Fibroblast of skin of back (primary cell): ENCODE results near the gene ADAM19.
A peak's percentile ranks its signal among the peaks of the same experiment; 100 is the strongest.

Experiments
- DNase-seq: peaks from one replicate; pipeline ENCODE4 v3.0.0-alpha.2; 2013

ADAM19 gene

GRCh38 chr5:157594675-157595459 lies 19.3 kb upstream of the ADAM19 start:
- DNase-seq: no peak

DNA sequence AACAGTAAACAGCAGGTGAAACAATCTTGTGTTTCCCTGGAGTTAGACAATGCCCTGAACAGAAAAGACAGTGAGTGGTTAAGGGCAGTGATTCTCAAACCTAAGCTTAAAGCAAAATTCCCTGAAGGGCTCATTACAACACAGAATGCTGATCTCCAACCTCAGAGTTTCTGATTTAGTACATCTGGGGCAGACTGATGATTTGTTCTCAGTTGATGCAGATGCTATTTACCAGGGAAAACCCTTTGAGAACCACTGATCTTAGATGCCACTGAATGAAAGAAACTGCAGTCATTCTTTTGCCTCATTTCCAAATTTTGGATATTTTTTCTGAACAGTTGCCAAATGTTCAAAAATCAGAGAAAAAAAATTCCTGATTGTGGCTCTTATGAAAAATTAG lies 18.7 kb upstream of the ADAM19 start:
- DNase-seq: no peak

GRCh38 chr5:157593052-157593757 lies 17.6 kb upstream of the ADAM19 start:
- no peak for DNase-seq

GRCh38 chr5:157592594-157592993 lies 17.0 kb upstream of the ADAM19 start:
- DNase-seq: no peak

- peak; percentile 56 for DNase-seq
These were observed 14.9 kb upstream of the ADAM19 start for GRCh38 chr5:157590478-157590877.

GRCh38 chr5:157584628-157585027 lies 9.1 kb upstream of the ADAM19 start:
- no peak for DNase-seq

- no peak for DNase-seq
These were observed 7.4 kb upstream of the ADAM19 start for GRCh38 chr5:157582731-157583620.

- DNase-seq: no peak
These were observed 6.3 kb upstream of the ADAM19 start for GRCh38 chr5:157581901-157582300.

DNA sequence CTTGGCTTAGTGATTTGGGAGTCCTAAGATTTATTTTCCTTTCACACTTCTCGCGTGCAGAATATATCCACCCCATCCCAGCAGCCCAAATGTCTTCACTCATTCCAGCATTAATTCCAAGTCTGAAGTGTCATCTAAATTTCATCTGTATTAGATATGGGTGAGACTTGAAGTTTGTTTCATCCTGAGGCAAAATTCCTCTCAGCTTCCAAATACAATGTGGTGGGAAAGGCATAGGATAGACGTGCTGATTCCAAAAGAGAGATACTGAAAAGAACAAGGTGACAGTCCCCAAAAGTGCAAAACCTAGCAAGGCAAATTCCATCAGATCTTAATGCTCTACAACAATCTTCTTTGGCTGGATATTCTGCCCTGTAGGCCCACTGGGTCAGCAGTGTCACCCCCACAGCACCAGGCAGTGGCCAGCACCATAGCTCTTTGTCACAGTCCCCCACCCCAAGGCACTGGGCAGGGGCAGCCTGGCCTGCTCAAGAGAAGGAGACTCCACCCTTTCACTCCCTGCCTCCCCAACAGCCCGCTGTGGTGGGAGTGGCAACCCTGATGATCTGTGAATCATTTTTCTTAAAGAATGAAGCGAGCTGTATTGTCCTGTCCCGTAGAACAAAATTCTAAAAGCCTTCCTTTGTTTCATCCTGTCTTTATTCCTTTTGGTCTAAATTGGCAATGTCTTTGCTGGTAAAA lies 2.7 kb upstream of the ADAM19 start:
- DNase-seq: peak; percentile 45

DNA sequence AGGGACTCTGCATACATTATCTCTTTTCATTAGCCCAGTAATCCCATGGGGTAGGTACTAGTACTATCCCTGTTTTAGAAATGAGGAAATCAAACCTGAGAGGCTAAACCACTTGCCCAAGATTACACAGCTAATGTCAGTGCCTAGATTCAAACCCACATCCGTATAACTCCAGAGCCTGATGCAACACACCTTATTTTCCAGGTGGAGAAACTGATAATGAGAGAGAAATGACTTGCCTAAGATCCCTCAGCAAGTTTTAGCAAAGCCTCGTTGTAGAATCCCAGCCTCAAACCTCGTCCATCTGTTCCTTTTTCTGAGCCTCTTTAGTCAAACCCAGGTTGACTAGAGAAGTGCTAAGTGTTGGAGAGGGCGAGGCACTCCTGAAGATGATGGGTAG lies 1.1 kb upstream of the ADAM19 start:
- no peak for DNase-seq

DNA sequence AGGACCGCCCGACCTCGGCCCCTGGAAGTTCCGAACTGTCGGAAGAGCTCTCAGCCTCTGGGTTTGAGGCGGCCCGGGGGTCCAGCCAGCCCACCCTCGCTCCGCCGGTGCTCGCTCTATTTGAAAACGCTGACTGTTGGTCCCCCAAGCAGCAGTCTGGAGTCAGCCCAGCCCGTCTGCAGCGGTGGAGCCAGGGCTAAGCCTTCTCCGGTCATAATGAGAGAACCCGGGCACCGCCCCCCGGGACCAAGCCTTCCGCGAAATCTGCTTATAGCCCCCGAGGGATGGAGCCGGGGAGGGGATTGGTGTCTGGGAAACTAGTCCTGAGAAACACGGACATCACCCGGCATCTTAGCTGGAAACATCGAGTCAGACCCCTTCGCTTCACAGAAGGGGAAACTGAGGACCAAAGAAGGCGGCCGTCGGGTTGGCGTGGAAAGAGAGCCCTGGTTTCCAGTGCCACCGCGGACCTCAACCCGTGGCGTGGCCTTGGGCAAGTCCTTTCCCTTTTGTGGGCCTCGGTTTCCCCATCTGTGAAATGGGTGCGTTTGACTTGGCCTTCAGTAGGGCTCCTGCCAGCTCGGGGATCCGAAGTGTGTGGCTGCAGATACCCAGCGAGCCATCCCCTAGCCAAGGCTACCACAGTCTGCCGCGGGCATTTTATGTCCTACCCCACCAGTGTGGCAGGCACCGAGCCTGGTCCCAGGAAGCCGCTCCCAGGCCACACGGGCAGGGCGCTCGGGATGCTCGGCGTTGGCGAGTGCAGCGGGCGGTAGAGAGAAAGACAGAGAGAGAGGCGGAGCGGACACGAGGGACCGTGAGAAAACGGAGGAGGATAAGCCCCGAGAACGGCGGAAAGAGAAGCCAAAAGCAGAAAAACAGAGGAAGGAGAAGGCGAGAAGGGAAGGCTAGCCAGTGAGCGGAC lies 857 bp downstream of the ADAM19 start:
- DNase-seq: peak; percentile 56

DNA sequence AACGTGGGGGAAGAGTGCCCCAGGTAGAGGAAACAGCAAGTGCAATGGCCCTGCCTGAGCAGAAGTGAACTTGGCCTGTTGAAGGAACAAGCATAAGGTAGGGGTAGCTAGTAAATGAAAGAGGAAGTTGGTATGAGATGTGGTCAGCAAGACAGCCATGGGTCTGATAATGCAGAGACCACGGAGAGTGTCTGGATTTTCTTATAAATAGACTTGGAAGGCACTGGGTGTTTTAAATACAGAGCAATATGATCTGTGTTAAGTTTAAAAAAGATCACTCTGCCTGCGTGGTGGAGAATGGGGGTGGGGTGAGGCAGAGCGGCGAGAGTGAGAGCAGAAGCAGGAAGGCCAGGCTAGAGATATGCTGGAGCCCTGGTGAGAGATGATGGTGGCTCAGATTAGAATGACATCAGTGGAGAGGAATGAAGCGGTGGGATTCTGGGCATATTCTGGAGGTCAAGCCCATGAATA lies 4.2 kb downstream of the ADAM19 start:
- DNase-seq: peak; percentile 95

DNA sequence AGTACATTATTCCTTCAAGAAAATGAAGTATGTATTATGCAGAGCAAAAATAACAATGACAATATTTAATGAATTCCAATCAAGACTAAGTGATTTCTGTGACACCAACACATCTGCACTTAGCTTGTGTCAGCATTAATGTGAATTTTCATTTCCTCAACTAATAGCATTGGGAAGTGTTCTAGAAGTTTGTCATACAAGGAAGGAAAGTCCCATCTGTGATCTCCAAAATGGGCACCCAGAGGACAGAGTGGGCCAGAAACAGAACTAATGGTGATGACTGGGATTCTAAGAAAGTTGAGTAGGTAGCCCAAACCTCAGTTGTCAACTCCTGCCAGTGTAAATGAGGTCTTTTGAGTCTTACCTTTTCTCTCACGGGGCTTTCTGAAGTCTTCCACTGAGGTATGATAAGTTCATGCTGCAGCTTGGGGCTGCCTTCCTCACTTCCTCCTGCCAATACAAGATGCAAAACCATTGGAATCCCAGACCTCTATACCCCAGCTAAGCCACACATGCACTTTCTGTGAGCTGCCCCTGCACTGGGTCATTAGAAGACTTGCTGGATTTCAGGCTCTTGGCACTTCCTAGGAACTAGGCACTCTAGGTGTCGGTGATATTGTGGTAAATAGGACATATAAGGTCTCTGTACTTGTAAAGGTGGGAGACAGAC lies 4.9 kb downstream of the ADAM19 start:
- DNase-seq: no peak

- no peak for DNase-seq
These were observed 6.9 kb downstream of the ADAM19 start for GRCh38 chr5:157568720-157569119.

DNA sequence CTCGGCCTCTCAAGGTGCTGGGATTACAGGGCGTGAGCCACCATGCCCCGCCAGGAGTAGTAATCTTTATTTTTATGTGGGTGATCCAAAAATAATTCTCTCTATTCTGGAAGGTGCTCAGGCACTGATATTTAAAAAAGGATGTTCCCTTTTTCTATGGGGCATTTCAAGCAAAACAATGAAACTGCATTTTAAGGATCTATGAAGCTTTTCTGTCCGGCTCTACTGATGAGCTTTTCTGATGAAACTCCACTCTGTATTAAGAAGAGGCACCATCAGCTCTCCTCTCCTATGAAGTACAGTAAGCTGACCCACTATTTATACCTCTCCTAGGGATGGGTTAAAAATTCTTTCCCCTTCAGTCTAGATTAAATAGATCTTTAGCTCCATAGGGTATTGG lies 7.4 kb downstream of the ADAM19 start:
- no peak for DNase-seq

- no peak for DNase-seq
These were observed 8.6 kb downstream of the ADAM19 start for GRCh38 chr5:157566902-157567489.

DNA sequence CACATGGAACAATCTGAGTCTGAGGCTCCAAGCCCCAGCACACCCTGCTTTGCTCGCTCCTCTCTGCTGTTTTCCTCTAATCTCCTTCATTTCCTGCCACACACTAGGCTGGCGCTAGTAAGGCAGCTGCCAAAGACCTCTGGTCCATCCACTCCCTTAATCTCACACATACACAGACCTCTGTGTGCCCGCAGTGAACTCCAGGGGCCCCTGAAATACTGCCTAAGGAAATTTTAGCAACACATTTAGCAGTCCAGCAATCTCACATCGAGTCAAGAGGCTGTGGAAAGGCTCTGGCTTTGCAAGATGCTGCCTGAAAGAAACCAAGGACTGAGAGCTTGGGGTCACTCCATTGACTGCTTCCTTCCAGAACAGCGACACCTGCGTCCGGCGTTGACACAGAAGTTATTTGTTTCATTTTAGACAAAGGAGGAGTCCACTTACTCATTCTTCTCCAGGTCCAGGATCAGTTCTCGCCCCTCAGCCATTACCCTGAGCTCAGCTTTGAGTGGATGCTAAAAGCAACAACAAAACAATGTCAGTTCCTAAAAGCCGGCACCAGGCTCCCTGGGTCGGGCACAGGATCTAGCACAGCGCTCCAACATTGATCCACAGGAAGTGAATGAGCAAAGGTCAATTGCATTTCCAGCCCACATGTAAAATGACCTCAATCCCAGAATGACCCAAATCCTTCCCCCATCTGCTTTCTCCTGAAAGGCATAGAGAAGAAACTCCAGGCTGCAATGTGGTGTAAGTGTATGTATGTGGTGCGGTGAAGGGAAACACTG lies 11.5 kb downstream of the ADAM19 start:
- DNase-seq: no peak

DNA sequence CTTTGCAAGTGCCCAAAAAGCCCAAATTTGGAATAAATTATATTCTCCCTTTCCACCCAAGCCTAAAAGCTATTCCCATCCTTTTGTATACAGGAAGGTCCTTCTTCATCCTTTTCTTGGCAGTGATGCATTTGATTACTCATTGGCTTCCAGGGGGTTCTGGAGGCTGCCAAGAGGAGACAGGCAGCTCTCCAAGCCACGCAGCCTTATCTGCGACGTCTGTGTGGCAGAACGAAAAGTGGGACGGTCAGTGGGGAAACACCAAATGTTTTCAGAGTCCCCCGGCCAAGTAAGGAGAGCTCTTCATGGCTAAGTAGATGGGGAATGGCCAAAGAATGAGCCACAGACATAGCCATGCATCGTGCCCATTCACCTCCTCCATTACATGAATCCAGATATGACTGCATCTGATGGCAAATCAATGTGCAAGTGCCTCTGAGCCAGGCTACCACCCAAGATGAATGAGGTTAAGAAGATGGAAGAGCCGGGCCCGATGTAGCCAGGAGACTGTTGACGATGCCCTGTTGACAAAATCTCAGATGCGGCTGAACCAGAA lies 12.1 kb downstream of the ADAM19 start:
- DNase-seq: peak; percentile 97

- peak; percentile 60 for DNase-seq
These were observed 13.4 kb downstream of the ADAM19 start for GRCh38 chr5:157562111-157562581.
